IPS-18c (cell line): ENCODE measurements around the gene CBY2.
"Not testable (repeated sequence)": the region's sequence is repeated elsewhere in the genome, so short reads cannot be mapped to it uniquely, and the experiment has no call there.

Source experiments
- H3K4me3 ChIP-seq: 2 replicates; pipeline ENCODE4 v1.7.0; 2013; ENCODE audit warnings: low read depth, mild to moderate bottlenecking, low read length, moderate library complexity; ENCODE audit not compliant: insufficient read depth
- H3K9me3 ChIP-seq: one replicate; pipeline ENCODE4 v1.6.1; 2013; ENCODE audit warnings: mild to moderate bottlenecking, low read length, moderate library complexity; ENCODE audit not compliant: control insufficient read depth, insufficient read depth

Gene CBY2

DNA sequence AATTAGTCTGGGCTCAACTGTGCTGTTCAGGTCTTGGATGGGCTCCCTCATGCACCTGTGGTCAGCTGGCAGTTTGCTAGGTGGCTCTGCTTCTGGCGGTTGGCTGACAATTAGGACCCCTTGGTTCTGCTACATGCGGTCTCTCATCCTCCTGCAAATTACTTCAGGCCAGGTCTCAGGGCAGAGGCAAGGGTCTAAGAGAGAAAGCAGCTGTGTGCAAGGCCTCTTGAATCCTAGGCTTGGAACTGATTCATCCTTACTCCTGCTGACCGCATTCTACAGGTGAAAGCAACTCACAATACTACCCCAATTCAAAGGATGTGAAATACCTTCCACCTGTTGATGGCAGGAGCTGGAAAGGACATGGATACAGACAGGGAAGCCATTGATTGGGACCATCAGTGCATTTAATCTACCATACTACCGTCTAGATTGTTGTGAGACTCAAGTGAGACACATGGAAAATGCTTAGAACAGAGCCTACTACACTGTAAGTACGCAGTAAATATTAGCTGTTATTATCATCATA is 19.1 kb downstream of the CBY2 start:
- H3K4me3 ChIP-seq = no peak overlapping the region
- H3K9me3 ChIP-seq = no peaks in the 10 kb centered on the region

DNA sequence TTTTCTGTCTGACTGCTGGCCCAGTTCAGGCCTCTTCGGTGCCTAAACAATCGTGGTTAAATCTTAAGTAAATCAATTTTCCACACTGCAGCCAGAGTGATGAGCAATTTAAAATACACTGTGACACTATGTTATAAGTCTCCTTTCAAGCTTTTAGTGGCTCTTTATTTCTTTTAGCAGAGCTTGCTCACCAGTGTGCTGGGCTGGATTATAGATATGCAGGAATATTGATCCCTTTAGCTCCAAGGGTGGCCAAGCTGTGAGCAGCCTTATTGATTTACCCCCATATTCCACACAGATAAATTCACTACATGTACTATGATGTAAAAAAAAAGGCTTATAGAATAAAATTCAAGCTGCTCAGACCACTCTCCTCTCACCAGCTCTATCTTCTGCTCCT is 21.7 kb downstream of the CBY2 start:
- Histone ChIP-seq H3K4me3 (no peak overlapping the region), H3K9me3 (no peaks in the 10 kb centered on the region)

DNA sequence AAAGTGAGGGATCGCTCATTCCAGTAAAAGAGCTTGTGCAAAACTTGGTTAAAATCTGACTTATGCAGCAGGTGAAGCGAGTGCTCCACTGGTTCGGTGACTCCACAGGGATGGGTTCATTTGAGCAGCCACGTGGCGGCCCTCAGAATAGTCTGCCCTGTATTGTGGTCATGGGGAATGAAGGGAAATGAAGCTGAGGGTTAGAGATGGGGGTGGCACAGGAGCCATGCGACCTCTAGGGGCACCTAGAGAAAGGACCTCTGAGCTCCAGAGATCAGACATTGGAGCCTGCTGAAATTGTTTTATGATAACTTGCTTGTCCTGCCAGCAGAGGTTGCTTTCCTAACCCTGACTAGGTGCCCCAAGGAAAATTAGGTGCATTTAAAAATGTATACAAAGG is 26.6 kb downstream of the CBY2 start:
- H3K4me3 ChIP-seq = no peak overlapping the region
- H3K9me3 ChIP-seq = no peaks in the 10 kb centered on the region

DNA sequence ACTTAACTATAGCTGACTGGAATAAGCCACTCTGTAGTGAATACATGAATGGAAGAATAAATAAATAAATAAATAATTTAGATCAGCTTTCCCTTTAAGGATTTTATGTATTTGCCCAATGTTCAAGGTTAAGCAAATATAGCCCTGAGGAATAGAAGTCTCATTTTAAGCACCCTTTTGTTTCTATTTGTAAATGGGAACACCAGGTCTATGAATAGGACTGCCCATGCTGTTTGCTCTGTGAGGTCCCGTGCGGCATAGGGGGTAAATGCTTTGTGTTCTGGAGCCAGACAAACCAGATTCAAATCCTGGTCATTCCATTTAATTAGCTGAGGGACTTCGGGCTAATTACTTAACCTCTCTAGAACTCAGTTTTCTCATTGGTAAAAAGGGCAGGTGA is 29.3 kb downstream of the CBY2 start:
- Histone ChIP-seq H3K9me3 (no peaks in the 10 kb centered on the region), H3K4me3 (no peak overlapping the region)

DNA sequence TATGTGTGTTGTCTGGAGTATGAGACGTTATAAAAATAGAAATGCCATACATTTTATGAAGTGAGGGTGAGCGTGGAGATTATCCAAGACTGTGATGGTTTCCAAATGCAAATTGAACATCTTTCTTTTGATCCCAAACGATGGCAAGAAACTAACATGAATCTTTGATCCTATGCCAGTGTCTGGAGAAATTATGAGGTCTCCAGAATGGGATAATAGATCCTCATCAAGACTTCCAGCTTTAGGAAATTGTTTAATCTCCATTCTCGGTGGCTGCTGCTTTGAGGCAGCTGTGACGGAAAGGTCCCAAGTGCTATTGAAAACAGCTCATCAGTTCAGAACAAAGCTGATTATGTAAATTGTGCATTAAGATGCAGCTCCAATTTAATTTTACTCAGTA is 30.8 kb downstream of the CBY2 start:
- no peaks in the 10 kb centered on the region for H3K9me3 ChIP-seq

DNA sequence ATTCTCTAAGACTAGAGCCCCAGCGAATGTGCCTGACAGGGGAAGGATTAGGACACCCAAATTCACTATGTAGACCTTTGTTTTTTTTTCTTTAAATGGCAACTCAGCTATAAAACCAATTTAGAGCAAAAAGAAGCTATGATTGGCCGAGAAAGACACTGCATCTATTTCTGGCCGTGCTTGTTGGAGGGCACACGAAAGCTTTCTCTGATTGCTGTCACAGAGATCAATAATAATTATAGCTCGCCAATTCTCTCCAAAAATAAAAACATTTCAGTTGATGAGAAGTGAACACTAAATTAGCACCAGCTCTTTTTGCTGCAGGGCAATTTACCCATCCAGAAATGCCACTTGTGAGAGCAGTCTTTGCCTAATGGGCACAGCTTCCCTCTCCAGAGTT is 31.2 kb downstream of the CBY2 start:
- Histone ChIP-seq H3K4me3 (no peak overlapping the region), H3K9me3 (no peaks in the 10 kb centered on the region)

More for the DNA sequence above, 30.8 kb downstream of the CBY2 start:
- H3K4me3 ChIP-seq = no peak overlapping the region

DNA sequence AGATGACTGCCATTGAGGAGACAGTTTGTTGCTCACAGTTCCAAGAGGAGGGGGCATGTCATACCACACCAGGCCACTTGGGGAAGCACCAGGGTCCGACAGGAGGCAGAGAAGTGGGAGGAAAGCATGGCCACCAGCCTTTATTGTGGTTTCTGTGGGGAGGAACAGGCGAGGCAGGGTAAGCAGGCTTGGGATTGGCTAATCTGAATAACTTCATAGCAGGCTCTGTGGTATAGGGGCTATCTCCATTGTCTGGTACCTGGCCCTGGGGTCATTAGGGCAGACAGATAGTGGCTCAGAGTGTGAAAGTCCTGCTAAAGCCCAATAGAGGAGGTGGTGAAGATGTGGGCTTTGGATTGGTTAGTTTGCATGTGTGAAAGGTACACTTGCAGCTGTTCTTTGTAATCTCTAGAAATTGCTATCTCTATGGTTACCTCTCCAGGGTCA is 35.5 kb downstream of the CBY2 start:
- Histone ChIP-seq H3K9me3 (no peaks in the 10 kb centered on the region), H3K4me3 (no peak overlapping the region)

DNA sequence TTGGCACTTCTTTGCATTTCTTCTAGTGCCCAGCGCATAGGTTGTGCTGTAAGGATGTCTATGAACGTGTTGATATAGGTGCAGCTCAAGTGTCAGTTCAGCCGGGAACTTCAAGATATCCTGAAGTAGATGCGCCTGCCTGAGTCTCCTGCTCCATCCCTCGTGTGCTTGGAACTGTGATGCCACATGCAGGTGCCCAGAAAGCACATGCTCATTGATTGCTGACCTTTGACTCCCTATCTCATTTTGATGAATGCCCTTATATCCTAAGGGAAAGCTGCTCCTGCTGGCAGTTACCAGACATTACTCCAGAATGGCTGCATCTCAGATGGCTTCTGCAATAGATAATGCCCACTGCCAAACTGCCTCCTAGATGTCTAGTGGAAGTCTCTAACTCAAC is 40.9 kb downstream of the CBY2 start:
- H3K9me3 ChIP-seq = no peaks in the 10 kb centered on the region
- no peak overlapping the region for H3K4me3 ChIP-seq

DNA sequence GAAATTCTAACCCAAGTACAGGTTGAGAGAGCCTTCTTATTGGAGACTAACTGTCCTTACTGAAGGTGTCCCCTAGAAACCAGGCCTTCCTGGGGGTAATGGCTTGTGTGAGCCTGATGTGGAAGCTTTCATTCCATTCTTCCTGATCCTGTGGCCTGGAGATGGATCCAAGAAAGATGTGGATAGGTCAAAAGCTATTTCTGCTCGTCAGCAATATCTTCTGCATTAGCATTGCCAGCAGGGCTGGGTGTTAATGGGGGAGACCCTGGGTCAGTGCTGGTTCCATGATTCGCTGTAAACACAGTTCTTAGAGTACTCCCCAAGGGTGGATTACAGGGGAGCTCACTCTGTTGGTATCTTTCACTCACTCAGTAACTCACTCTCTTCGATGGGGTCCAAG is 42.9 kb downstream of the CBY2 start:
- H3K9me3 ChIP-seq = no peaks in the 10 kb centered on the region
- no peak overlapping the region for H3K4me3 ChIP-seq

DNA sequence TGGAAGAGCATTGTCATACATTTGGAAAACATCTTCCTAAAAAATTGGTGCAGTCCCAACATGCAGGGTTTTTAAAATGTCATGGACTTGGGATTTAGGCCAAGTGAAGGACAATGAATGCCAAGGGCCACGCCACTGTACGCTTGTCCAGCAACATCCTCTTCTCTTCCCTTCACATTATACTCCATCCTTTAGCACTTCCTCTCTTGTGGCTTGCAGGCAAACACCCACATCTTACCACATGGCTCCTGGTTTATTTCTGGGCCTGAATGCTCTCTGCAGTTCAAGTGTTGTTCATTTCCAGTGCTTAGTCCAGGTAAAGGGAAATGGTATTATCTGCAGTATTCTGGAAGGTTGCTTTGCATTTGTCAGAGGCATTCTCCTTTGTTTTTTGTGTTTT is 45.0 kb downstream of the CBY2 start:
- no peaks in the 10 kb centered on the region for H3K9me3 ChIP-seq

DNA sequence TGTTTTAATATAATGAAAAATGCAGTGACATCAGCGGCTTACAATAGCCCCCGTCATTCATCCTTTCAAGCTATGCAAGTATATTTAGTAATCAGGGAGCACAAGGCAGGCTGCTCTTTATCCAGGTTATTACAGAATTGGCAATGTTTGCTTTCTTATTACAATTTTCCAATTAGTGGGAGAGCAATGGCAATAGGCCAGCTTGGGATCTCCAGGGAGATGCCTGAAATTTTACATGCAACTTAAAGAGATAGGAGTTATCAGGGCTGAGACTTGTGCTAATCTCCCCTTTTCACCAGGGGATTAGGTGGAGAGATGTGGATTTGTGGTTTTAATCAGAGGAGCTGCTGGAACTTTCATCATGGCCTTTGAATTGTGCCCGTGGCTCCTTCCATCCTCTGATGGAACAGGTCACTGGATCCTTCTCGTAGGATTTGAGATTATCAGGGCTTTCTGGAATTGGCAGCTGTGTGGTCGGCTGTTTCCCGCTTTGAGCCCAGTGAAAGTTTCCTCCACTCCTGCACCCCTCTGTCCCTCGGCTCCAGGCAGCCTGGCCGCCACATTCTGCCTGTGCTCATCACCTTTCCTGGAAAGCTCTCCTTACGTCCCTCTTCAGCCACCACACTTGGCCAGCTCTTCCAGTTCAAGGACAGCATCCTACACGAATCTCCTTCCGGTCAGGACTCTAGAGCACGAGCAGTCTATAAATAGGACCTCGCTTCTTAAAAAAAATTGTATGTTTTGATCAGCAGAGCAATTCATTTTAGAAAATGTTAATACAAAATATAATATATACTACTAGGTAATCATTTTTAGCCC is 47.0 kb downstream of the CBY2 start:
- H3K4me3 ChIP-seq = no peak overlapping the region
- no peaks in the 10 kb centered on the region for H3K9me3 ChIP-seq

More for the DNA sequence above, 45.0 kb downstream of the CBY2 start:
- no peak overlapping the region for H3K4me3 ChIP-seq

DNA sequence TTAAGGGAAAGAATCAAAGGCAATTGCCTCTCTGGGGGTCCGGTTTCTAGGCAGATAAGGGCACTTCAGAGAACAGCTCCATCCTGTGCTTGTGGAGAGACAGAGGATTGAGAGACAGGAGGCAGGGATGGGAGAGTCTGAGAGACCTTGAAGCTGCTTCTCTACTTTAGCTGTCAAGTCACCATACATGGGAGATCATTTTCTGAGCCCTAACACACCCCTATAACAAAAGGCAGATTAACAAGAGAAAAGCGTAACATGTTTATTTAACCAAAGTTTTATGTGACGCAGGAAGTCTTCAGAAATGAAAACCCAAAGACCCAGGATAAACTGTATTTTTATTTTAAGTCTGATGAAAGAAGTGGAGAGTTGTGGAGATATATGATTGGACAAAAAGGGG is 48.4 kb downstream of the CBY2 start:
- H3K4me3 ChIP-seq = no peak overlapping the region
- no peaks in the 10 kb centered on the region for H3K9me3 ChIP-seq

DNA sequence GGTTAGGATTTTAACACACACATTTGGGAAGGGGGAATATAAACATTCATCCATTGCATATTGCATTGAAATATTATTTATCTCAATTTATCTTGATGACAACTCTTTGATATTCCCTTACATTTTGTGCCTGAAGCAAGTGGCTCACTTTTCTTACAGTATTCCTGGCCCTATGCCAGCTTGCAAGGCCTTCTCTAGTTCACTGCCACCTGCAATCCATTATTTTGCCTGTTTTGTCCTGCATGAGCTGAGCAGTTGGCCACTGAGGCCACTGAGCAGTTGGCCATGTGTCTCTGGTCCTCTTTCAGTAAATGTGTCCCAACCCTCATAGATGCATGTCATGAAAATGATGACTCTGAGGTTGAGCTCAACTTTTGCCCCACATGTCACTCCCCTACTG is 49.8 kb downstream of the CBY2 start:
- Histone ChIP-seq H3K9me3 (no peaks in the 10 kb centered on the region), H3K4me3 (no peak overlapping the region)

DNA sequence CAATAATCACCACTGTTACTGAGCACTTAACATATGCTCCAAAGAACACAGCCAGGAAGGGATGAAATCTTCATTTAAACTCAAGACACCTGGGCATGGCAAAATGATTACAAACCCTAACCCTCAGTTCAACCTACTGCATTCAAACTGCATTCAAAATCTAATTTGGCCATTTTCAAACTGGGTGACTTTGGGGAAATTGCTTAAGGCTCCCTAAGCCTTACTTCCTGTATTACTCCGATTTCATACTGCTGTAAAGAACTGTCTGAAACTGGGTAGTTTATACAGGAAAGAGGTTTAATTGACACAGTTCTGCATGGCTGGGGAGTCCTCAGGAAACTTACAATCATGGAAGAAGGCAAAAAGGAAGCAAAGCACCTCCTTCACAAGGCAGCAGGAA is 50.4 kb downstream of the CBY2 start:
- no peak overlapping the region for H3K4me3 ChIP-seq
- no peaks in the 10 kb centered on the region for H3K9me3 ChIP-seq

DNA sequence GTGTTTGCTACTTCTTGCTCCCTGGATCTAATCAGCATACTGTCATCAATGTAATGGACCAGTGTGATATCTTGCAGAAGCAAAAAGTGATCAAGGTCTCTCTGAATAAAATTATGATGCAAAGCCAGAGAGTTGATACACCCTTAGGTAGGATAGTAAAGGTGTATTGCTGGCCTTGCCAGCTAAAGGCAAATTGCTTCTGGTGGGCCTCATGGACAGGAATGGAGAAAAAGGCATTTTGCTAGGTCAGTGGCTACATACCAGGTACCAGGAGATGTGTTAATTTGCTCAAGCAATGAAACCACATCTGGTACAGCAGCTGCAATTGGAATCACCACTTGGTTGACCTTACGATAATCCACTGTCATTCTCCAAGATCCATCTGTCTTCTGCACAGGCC is 54.4 kb downstream of the CBY2 start:
- H3K4me3 ChIP-seq, H3K9me3 ChIP-seq: not testable (repeated sequence)

DNA sequence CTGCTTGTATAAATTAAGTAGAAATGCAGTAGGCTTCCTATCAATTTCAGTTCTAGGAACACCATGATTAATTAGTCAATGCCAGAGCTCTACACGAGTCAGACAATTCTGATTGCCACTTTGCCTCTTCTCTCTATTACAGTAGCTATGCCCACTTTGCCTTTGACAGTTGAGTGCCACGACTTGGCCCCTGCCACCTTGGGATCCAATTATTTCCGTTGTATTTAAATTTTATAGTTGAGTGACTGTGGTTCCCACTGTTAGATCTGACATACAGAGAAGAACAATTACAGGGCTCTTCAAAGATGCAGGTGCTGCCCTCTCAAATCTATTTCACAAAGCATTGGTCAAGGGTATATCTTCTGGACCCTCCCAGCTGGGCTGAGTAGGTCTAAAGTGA is 55.5 kb downstream of the CBY2 start:
- H3K9me3 ChIP-seq, H3K4me3 ChIP-seq: not testable (repeated sequence)

DNA sequence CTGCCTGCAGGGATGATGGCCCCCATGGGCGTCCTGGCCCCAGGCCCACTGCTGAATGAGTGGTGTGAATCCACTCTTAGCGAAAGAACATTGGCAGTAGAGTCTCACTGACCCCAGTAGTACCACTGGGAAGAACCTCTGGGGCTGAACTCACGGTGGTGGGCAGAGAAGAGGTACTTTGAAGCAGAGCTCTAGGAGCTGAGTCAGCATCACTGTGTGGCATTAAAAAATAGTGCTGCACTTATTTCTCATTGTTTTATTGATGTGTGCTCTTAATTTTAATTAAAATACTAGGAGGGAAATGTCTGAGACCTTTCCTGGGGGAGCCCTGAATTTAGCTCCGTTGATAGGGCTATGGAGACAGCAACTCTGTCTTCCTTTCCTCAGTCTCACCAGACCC is 61.3 kb downstream of the CBY2 start:
- no peaks in the 10 kb centered on the region for H3K9me3 ChIP-seq
- H3K4me3 ChIP-seq = no peak overlapping the region
